Body of pancreas (tissue), 4 donors: ENCODE measurements around the gene AOC1.

Experiments
- POLR2A ChIP-seq, 3 donors: fragments of 450-650 bp; IDR thresholded peaks; one replicate each; pipeline ENCODE4 v1.6.1; 2016; ENCODE audit warnings: antibody characterized with exemption in 3 of 3, mild to moderate bottlenecking in 2 of 3
- TF ChIP-seq, protein P1 (sequence below), 7 experiments: fragments of 450-650 bp in 4 of 7; fragments of 200-600 bp in 3 of 7; sonication (generic) in 3 of 7; IDR thresholded peaks; one replicate each; pipeline ENCODE4 v1.5.1; 2016 to 2019; ENCODE audit warnings: antibody characterized with exemption in 7 of 7

DNA sequence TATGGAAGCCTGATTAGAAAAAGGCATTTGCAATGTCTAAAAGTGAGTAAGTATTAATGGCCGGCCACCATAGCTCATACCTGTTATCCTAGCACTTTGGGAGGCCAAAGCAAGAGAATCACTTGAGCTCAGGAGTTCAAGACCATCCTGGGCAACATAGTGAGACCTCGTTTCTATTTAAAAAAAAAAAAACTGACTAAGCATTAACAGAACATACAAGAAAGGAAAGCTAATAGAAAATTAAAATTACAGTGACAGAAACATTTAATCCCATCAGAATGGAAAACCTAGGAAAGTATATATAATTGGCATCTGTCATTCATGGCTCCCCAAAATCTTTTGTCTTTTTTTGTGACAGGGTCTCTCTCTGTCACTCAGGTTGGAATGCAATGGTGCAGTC, 55.9 kb downstream of the AOC1 start:
- TF ChIP-seq, protein P1, sequence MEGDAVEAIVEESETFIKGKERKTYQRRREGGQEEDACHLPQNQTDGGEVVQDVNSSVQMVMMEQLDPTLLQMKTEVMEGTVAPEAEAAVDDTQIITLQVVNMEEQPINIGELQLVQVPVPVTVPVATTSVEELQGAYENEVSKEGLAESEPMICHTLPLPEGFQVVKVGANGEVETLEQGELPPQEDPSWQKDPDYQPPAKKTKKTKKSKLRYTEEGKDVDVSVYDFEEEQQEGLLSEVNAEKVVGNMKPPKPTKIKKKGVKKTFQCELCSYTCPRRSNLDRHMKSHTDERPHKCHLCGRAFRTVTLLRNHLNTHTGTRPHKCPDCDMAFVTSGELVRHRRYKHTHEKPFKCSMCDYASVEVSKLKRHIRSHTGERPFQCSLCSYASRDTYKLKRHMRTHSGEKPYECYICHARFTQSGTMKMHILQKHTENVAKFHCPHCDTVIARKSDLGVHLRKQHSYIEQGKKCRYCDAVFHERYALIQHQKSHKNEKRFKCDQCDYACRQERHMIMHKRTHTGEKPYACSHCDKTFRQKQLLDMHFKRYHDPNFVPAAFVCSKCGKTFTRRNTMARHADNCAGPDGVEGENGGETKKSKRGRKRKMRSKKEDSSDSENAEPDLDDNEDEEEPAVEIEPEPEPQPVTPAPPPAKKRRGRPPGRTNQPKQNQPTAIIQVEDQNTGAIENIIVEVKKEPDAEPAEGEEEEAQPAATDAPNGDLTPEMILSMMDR (IDR thresholded peaks at IDR 0.05) = no peak
- TF ChIP-seq POLR2A (IDR thresholded peaks at IDR 0.05) = no peak
